OCI-M2 (cell line): ENCODE results near the gene GRM8.

Experiments
- DNase-seq: peaks from one replicate; lab custom pipeline; 2025; ENCODE audit not compliant: unreplicated experiment; lab: John Stamatoyannopoulos, UW

The GRM8 gene

GRCh38 chr7:127231415-127231814 is 21.3 kb downstream of the GRM8 start:
- no peak for DNase-seq

- no peak for DNase-seq
Measured at GRCh38 chr7:127230192-127230925, 22.4 kb downstream of the GRM8 start.

- no peak for DNase-seq
Measured at GRCh38 chr7:127226685-127227374, 25.9 kb downstream of the GRM8 start.

GRCh38 chr7:127221731-127222130 is 31.0 kb downstream of the GRM8 start:
- no peak for DNase-seq

- DNase-seq = no peak
Measured at GRCh38 chr7:127214956-127215718, 37.6 kb downstream of the GRM8 start.

- DNase-seq = no peak
Measured at GRCh38 chr7:127209886-127210285, 42.9 kb downstream of the GRM8 start.

- no peak for DNase-seq
Measured at GRCh38 chr7:127208860-127209259, 43.9 kb downstream of the GRM8 start.

GRCh38 chr7:127208351-127208750 is 44.4 kb downstream of the GRM8 start:
- DNase-seq = no peak

- no peak for DNase-seq
Measured at GRCh38 chr7:127207806-127208205, 44.9 kb downstream of the GRM8 start.

- DNase-seq = no peak
Measured at GRCh38 chr7:127207230-127207629, 45.5 kb downstream of the GRM8 start.

GRCh38 chr7:127194571-127194970 is 58.2 kb downstream of the GRM8 start:
- no peak for DNase-seq

GRCh38 chr7:127189886-127190285 is 62.9 kb downstream of the GRM8 start:
- no peak for DNase-seq

- no peak for DNase-seq
Measured at GRCh38 chr7:127189074-127189473, 63.7 kb downstream of the GRM8 start.

- no peak for DNase-seq
Measured at GRCh38 chr7:127187740-127188139, 65.0 kb downstream of the GRM8 start.

GRCh38 chr7:127186686-127187085 is 66.1 kb downstream of the GRM8 start:
- no peak for DNase-seq

GRCh38 chr7:127177156-127177555 is 75.6 kb downstream of the GRM8 start:
- DNase-seq = no peak

- no peak for DNase-seq
Measured at GRCh38 chr7:127162366-127162765, 90.4 kb downstream of the GRM8 start.

GRCh38 chr7:127158659-127159058 is 94.1 kb downstream of the GRM8 start:
- no peak for DNase-seq

GRCh38 chr7:127154958-127155357 is 97.8 kb downstream of the GRM8 start:
- DNase-seq = no peak

- DNase-seq = no peak
Measured at GRCh38 chr7:127154101-127154500, 98.6 kb downstream of the GRM8 start.

- no peak for DNase-seq
Measured at GRCh38 chr7:127153315-127153714, 99.4 kb downstream of the GRM8 start.

GRCh38 chr7:127152423-127152822 is 100.3 kb downstream of the GRM8 start:
- no peak for DNase-seq
